ENCODE measurements around the gene MINDY4. TPM values are rescaled to one million over a fixed set of nuclear protein-coding genes. Genes with fewer than 3 reads are reported as not detected.

Gene MINDY4
- total and polyA plus RNA-seq, 2 of the 13 experiments (the other 11 are each of a cell fraction or from before 2014, with no cell fraction given) = not detected

GRCh38 chr7:30922596-30922995, 151.4 kb downstream of the MINDY4 start:
- TF ChIP-seq ZBTB20 (CRISPR knock-in tag; IDR thresholded peaks at IDR 0.05; ENCODE audit: borderline replicate concordance, low read depth) (no peak), AHR (CRISPR knock-in tag; IDR thresholded peaks at IDR 0.05) (no peak), ZBTB37 (CRISPR knock-in tag; IDR thresholded peaks at IDR 0.05) (no peak), EED (CRISPR knock-in tag; IDR thresholded peaks at IDR 0.05) (no peak), PBX2 (CRISPR knock-in tag; IDR thresholded peaks at IDR 0.05) (no peak), ELK4 (CRISPR knock-in tag; IDR thresholded peaks at IDR 0.05; ENCODE audit: borderline replicate concordance) (no peak), ZNF337 (CRISPR knock-in tag; IDR thresholded peaks at IDR 0.05; ENCODE audit: borderline replicate concordance, low read depth) (no peak), HDAC1 (CRISPR knock-in tag; IDR thresholded peaks at IDR 0.05) (no peak), ZNF703 (CRISPR knock-in tag; IDR thresholded peaks at IDR 0.05; ENCODE audit: borderline replicate concordance) (no peak), SIN3A (IDR thresholded peaks at IDR 0.05; ENCODE audit: borderline replicate concordance, low read depth, low read length) (no peak), ZNF850 (CRISPR knock-in tag; conservative IDR thresholded peaks at IDR 0.05) (no peak), ZNF550 (CRISPR knock-in tag; IDR thresholded peaks at IDR 0.05; ENCODE audit: borderline replicate concordance) (no peak), NCOA2 (CRISPR knock-in tag; IDR thresholded peaks at IDR 0.05) (no peak), ZNF614 (CRISPR knock-in tag; IDR thresholded peaks at IDR 0.05; ENCODE audit: borderline replicate concordance) (no peak), KLF11 (CRISPR knock-in tag; IDR thresholded peaks at IDR 0.05) (no peak), RARG (CRISPR knock-in tag; IDR thresholded peaks at IDR 0.05; ENCODE audit: low read depth) (no peak)
- H3K79me2 ChIP-seq (ENCODE audit: insufficient read depth, low read length) = no peaks in the 10 kb centered on the region
- H3K27me3 ChIP-seq (ENCODE audit: control insufficient read depth in 1 of 2, insufficient read depth in 2 of 2, low read length in 2 of 2) = peaks cover 0 to 2% of the 10 kb centered on the region in 2 experiments; a peak in 2 of 5 replicates
- in situ Hi-C loops (cut with HindIII; ENCODE audit: extremely low pct_ligation_motif_present, low pct_unique_long_range_greater_than_20kb) (no loop called here), intact Hi-C loops (cut with micrococcal nuclease; ENCODE audit: unreplicated experiment) (no loop called here)
- H3K27ac ChIP-seq (ENCODE audit: extremely low read length, insufficient read depth, low read length) = no peak overlapping the region
- DNase-seq (ENCODE audit: low spot score) = no peak
- H3K4me3 ChIP-seq (replicated peaks in 1 of 3; ENCODE audit: insufficient read depth in 1 of 3, low read depth in 2 of 3, low read length in 3 of 3) = no peak overlapping the region
- ChIA-PET CTCF (ENCODE audit: low intra/inter-chr PET ratio, low total read pairs) (no interaction called here), POLR2A (no interaction called here)
- H2AFZ ChIP-seq (ENCODE audit: low read length) = no peak overlapping the region
- no peaks in the 10 kb centered on the region for H3K36me3 ChIP-seq (replicated peaks in 1 of 2; ENCODE audit: control insufficient read depth in 1 of 2, insufficient read depth in 2 of 2, low read length in 2 of 2)
- no peak for FAIRE-seq
- no peaks in the 10 kb centered on the region for H3K4me1 ChIP-seq (ENCODE audit: insufficient read depth, low read length)
- no peaks in the 10 kb centered on the region for H3K9me3 ChIP-seq (ENCODE audit: low read length)
- ATAC-seq = no peak
- no peak overlapping the region for H3K9ac ChIP-seq (ENCODE audit: insufficient read depth, low read depth, low read length)
- 42% methylated on average over 5 of the region's 9 CpGs for WGBS (ENCODE audit: low lambda C conversion rate)
- no peak overlapping the region for H3K4me2 ChIP-seq (ENCODE audit: low read depth, low read length)
- no peaks in the 10 kb centered on the region for H4K20me1 ChIP-seq (ENCODE audit: insufficient read depth, low read length)
- BruUV-seq (replicated peaks) = no TSS peak

All from HepG2 (cell line).